Liver (tissue), 9 donors: Measurements from ENCODE around the gene GVQW3. TPM values are rescaled to one million over a fixed set of nuclear protein-coding genes. Genes with fewer than 3 reads are reported as not detected.
A peak's percentile ranks its signal among the peaks of the same experiment; 100 is the strongest.

Experiments
- DNase-seq: peaks from one replicate; pipeline ENCODE4 v3.0.0-alpha.2; 2017; ENCODE audit warnings: low spot score
- H3K27ac ChIP-seq, 2 donors: one replicate each; pipeline ENCODE4 v1.7.0; 2013; ENCODE audit warnings: inconsistent platforms in 2 of 2, low read length in 2 of 2, control low read depth in 1 of 2, low read depth in 1 of 2, mild to moderate bottlenecking in 1 of 2
- H3K27me3 ChIP-seq, 4 donors: one replicate each; pipeline versions ENCODE4 v1.6.1 to v1.7.0; 2013; ENCODE audit warnings: low read length in 3 of 4, inconsistent platforms in 1 of 4, mild to moderate bottlenecking in 1 of 4, moderate library complexity in 1 of 4; ENCODE audit not compliant: control insufficient read depth in 4 of 4, insufficient read depth in 4 of 4
- H3K36me3 ChIP-seq, 4 donors: one replicate each; pipeline versions ENCODE4 v1.6.1 to v1.7.0; 2013; ENCODE audit warnings: low read length in 3 of 4, mild to moderate bottlenecking in 3 of 4, low read depth in 1 of 4, moderate library complexity in 1 of 4; ENCODE audit not compliant: control insufficient read depth in 4 of 4, insufficient read depth in 3 of 4
- H3K4me1 ChIP-seq, 4 donors: one replicate each; pipeline versions ENCODE4 v1.6.1 to v1.7.0; 2013; ENCODE audit warnings: low read length in 3 of 4, mild to moderate bottlenecking in 3 of 4, moderate library complexity in 1 of 4; ENCODE audit not compliant: control insufficient read depth in 4 of 4, insufficient read depth in 4 of 4
- H3K4me3 ChIP-seq, 3 donors: one replicate each; pipeline versions ENCODE4 v1.6.1 to v1.7.0; 2013; ENCODE audit warnings: low read length in 3 of 3, control low read depth in 1 of 3, low read depth in 1 of 3, mild to moderate bottlenecking in 1 of 3
- H3K9ac ChIP-seq, 2 donors: one replicate each; pipeline ENCODE4 v1.7.0; 2013; ENCODE audit warnings: low read length in 2 of 2, mild to moderate bottlenecking in 2 of 2, moderate library complexity in 2 of 2, control low read depth in 1 of 2, low read depth in 1 of 2
- H3K9me3 ChIP-seq, 4 donors: one replicate each; pipeline versions ENCODE4 v1.6.1 to v1.7.0; 2013; ENCODE audit warnings: low read length in 3 of 4; ENCODE audit not compliant: control insufficient read depth in 4 of 4
- ATF3 ChIP-seq: IDR thresholded peaks from 2 replicates; pipeline ENCODE4 v1.6.1; 2016; ENCODE audit warnings: antibody characterized with exemption
- CTCF ChIP-seq: fragments of 150-350 bp; IDR thresholded peaks from 2 replicates; pipeline ENCODE4 v1.5.1; 2017; ENCODE audit warnings: improper control_type of control experiment, low read depth, low read length; ENCODE audit not compliant: missing input control
- EGR1 ChIP-seq, 2 donors: IDR thresholded peaks; 2 replicates each; pipeline ENCODE4 v1.6.1; 2016 to 2018; ENCODE audit warnings: antibody characterized with exemption in 2 of 2, low read depth in 2 of 2
- FOXA1 ChIP-seq: IDR thresholded peaks from 2 replicates; pipeline ENCODE4 v1.6.1; 2016; ENCODE audit warnings: antibody characterized with exemption
- FOXA2 ChIP-seq: IDR thresholded peaks from 2 replicates; pipeline ENCODE4 v1.6.1; 2016; ENCODE audit warnings: antibody characterized with exemption
- GABPA ChIP-seq, 2 donors: IDR thresholded peaks in 1 of 2; conservative IDR thresholded peaks in 1 of 2; 2 replicates each; pipeline ENCODE4 v1.6.1; 2016; ENCODE audit warnings: antibody characterized with exemption in 2 of 2, mild to moderate bottlenecking in 1 of 2, moderate library complexity in 1 of 2
- HNF4A ChIP-seq, 2 donors: conservative IDR thresholded peaks; 2 replicates each; pipeline ENCODE4 v1.6.1; 2016; ENCODE audit warnings: antibody characterized with exemption in 2 of 2, mild to moderate bottlenecking in 2 of 2
- HNF4G ChIP-seq: IDR thresholded peaks from 2 replicates; pipeline ENCODE4 v1.6.1; 2016; ENCODE audit warnings: antibody characterized with exemption
- JUND ChIP-seq, 2 donors: IDR thresholded peaks; 2 replicates each; pipeline ENCODE4 v1.6.1; 2016; ENCODE audit warnings: antibody characterized with exemption in 2 of 2
- MAX ChIP-seq: IDR thresholded peaks from 2 replicates; pipeline ENCODE4 v1.6.1; 2016; ENCODE audit warnings: antibody characterized with exemption
- NR2F2 ChIP-seq: IDR thresholded peaks from 2 replicates; pipeline ENCODE4 v1.6.1; 2016; ENCODE audit warnings: antibody characterized with exemption
- RAD21 ChIP-seq, 2 donors: IDR thresholded peaks; 2 replicates each; pipeline ENCODE4 v1.6.1; 2016; ENCODE audit warnings: antibody characterized with exemption in 2 of 2, mild to moderate bottlenecking in 2 of 2
- REST ChIP-seq: IDR thresholded peaks from 2 replicates; pipeline ENCODE4 v1.6.1; 2016; ENCODE audit warnings: antibody characterized with exemption, mild to moderate bottlenecking
- RXRA ChIP-seq, 2 donors: IDR thresholded peaks; 2 replicates each; pipeline ENCODE4 v1.6.1; 2017 to 2018; ENCODE audit warnings: antibody characterized with exemption in 2 of 2, mild to moderate bottlenecking in 1 of 2
- SP1 ChIP-seq: IDR thresholded peaks from 2 replicates; pipeline ENCODE4 v1.6.1; 2018; ENCODE audit warnings: antibody characterized with exemption, mild to moderate bottlenecking
- TAF1 ChIP-seq: conservative IDR thresholded peaks from 2 replicates; pipeline ENCODE4 v1.6.1; 2016; ENCODE audit warnings: antibody characterized with exemption, mild to moderate bottlenecking
- YY1 ChIP-seq: IDR thresholded peaks from 2 replicates; pipeline ENCODE4 v1.6.1; 2016; ENCODE audit warnings: antibody characterized with exemption, mild to moderate bottlenecking
- ZBTB33 ChIP-seq: IDR thresholded peaks from 2 replicates; pipeline ENCODE4 v1.6.1; 2016; ENCODE audit warnings: antibody characterized with exemption
- WGBS: extraction: QIAGEN DNeasy Blood & Tissue Kit; methylation state at CpG from one replicate; pipeline ENCODE4 v1.1.7; 2013; 5-methylcytosine and 5-hydroxymethylcytosine counted together
- polyA plus RNA-seq, 2 donors: library from polyadenylated mRNA; stranded (reverse) in 1 of 2; unstranded in 1 of 2; fragments of 200-250 nt in 1 of 2; fragments of >200 nt in 1 of 2; fragmentation: Nextera tagmentation in 1 of 2; extraction: Ambion mirVana in 1 of 2; gene quantifications; one replicate each; pipeline versions ENCODE4 v1.2.1 to v1.2.3, GENCODE V29; 2013 to 2015
- total RNA-seq, 2 donors: library from RNA; depleted of rRNA; stranded (reverse); fragments of >200 nt; gene quantifications; one replicate each; pipeline ENCODE4 v1.2.3, GENCODE V29; 2014
- donor health status: healthy.
- donor health status: healthy.
- donor health status: healthy.
- donor health status: healthy.
- donor health status: healthy.

GVQW3 gene
- total and polyA plus RNA-seq, 4 donors, result 0.18 to 1.3 (median 0.65) TPM

GRCh38 chr11:76415073-76415472, 34.0 kb downstream of the GVQW3 start:
- Histone ChIP-seq H3K36me3 (no peaks in the 10 kb centered on the region), H3K9me3 (no peaks in the 10 kb centered on the region), H3K4me1 (no peaks in the 10 kb centered on the region), H3K9ac (no peak overlapping the region), H3K27me3 (no peaks in the 10 kb centered on the region), H3K4me3 (no peak overlapping the region), H3K27ac (no peak overlapping the region)
- TF ChIP-seq FOXA2 (no peak), REST (no peak), NR2F2 (no peak), RXRA (IDR thresholded peaks at IDR 0.05) (no peak), GABPA (IDR thresholded peaks at IDR 0.05 in 1 of 2, conservative IDR thresholded peaks at IDR 0.05 in 1 of 2) (no peak), SP1 (no peak), HNF4G (no peak), RAD21 (IDR thresholded peaks at IDR 0.05) (no peak), MAX (no peak), JUND (IDR thresholded peaks at IDR 0.05) (no peak), TAF1 (no peak), YY1 (no peak), ATF3 (no peak), EGR1 (IDR thresholded peaks at IDR 0.05; ENCODE audit: low read depth in 2 of 2) (no peak), FOXA1 (no peak), CTCF (no peak), ZBTB33 (no peak), HNF4A (conservative IDR thresholded peaks at IDR 0.05) (no peak)
- no peak for DNase-seq

GRCh38 chr11:76419896-76420295, 38.8 kb downstream of the GVQW3 start:
- WGBS, result 62% methylated on average over 3 of the region's 3 CpGs

More at GRCh38 chr11:76419896-76420295, 38.8 kb downstream of the GVQW3 start:
- H3K27me3 ChIP-seq, result no peaks in the 10 kb centered on the region
- no peak overlapping the region for H3K9ac ChIP-seq
- DNase-seq, result no peak
- H3K27ac ChIP-seq, result no peak overlapping the region
- no peaks in the 10 kb centered on the region for H3K36me3 ChIP-seq
- TF ChIP-seq FOXA2, result no peak
- no peak for TF ChIP-seq HNF4G
- peak; percentile 43 for TF ChIP-seq CTCF
- no peak for TF ChIP-seq ATF3
- TF ChIP-seq RAD21 (IDR thresholded peaks at IDR 0.05), result peak; percentile 58 to 74
- no peak for TF ChIP-seq TAF1
- no peak for TF ChIP-seq RXRA (IDR thresholded peaks at IDR 0.05)
- no peak for TF ChIP-seq ZBTB33
- TF ChIP-seq JUND (IDR thresholded peaks at IDR 0.05), result no peak
- TF ChIP-seq FOXA1, result no peak
- TF ChIP-seq HNF4A (conservative IDR thresholded peaks at IDR 0.05), result no peak
- no peak for TF ChIP-seq GABPA (IDR thresholded peaks at IDR 0.05 in 1 of 2, conservative IDR thresholded peaks at IDR 0.05 in 1 of 2)
- no peak for TF ChIP-seq MAX
- no peaks in the 10 kb centered on the region for H3K9me3 ChIP-seq
- no peak overlapping the region for H3K4me3 ChIP-seq
- H3K4me1 ChIP-seq, result no peaks in the 10 kb centered on the region
